Fibroblast of mammary gland (primary cell): ENCODE data around the gene GALNT10.

Source experiments
- DNase-seq: peaks from one replicate; pipeline ENCODE4 v3.0.0-alpha.2; 2010; ENCODE audit warnings: low read depth
- H3K4me3 ChIP-seq: 2 replicates; pipeline ENCODE4 v1.5.1; 2011; ENCODE audit warnings: low read depth, mild to moderate bottlenecking, low read length, moderate library complexity; ENCODE audit not compliant: control insufficient read depth
- CTCF ChIP-seq: conservative IDR thresholded peaks from 2 replicates; pipeline ENCODE4 v1.5.1; 2011; ENCODE audit warnings: low read depth, low read length, inconsistent platforms; ENCODE audit not compliant: control insufficient read depth, insufficient read depth

The GALNT10 gene

GRCh38 chr5:154240595-154240994 lies 50.1 kb downstream of the GALNT10 start:
- H3K4me3 ChIP-seq = no peak overlapping the region
- DNase-seq = no peak
- TF ChIP-seq CTCF = no peak

GRCh38 chr5:154241021-154241420 lies 50.5 kb downstream of the GALNT10 start:
- DNase-seq = no peak
- H3K4me3 ChIP-seq = no peak overlapping the region
- no peak for TF ChIP-seq CTCF

- no peak overlapping the region for H3K4me3 ChIP-seq
- TF ChIP-seq CTCF = no peak
- no peak for DNase-seq
Observed at GRCh38 chr5:154242442-154242841, 51.9 kb downstream of the GALNT10 start.

GRCh38 chr5:154242964-154243376 lies 52.4 kb downstream of the GALNT10 start:
- DNase-seq = no peak
- H3K4me3 ChIP-seq = no peak overlapping the region
- TF ChIP-seq CTCF = no peak

GRCh38 chr5:154243736-154244135 lies 53.2 kb downstream of the GALNT10 start:
- TF ChIP-seq CTCF = no peak
- no peak overlapping the region for H3K4me3 ChIP-seq
- no peak for DNase-seq

GRCh38 chr5:154244476-154244875 lies 53.9 kb downstream of the GALNT10 start:
- TF ChIP-seq CTCF = no peak
- H3K4me3 ChIP-seq = no peak overlapping the region
- DNase-seq = no peak

GRCh38 chr5:154248691-154249090 lies 58.2 kb downstream of the GALNT10 start:
- TF ChIP-seq CTCF = no peak
- DNase-seq = no peak
- no peak overlapping the region for H3K4me3 ChIP-seq
